ENCODE data around the gene SRGAP2B.
"Not testable (repeated sequence)": the region's sequence is repeated elsewhere in the genome, so short reads cannot be mapped to it uniquely, and the experiment has no call there.

The SRGAP2B gene

DNA sequence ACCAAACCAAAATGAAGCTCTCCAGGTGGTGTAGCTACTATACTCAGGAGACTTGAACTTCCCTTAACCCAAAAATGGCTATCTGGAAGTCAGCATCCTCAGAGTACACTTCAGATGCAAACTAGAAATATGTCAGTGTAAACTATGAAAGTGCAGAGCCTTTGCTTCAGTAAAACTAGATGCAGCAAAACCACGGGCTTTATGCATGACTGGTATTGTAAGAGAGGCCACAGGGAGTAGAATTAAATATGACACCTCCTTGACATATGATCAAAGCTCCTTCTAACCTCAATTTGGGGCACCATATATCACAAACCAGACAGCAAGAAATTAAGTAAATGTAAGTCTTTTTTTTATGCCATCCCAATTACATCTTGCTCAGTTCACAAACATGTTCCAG, 47.6 kb downstream of the SRGAP2B start:
- not testable (repeated sequence) for DNase-seq (ENCODE audit: low read depth in 3 of 3, low spot score in 1 of 3)

DNA sequence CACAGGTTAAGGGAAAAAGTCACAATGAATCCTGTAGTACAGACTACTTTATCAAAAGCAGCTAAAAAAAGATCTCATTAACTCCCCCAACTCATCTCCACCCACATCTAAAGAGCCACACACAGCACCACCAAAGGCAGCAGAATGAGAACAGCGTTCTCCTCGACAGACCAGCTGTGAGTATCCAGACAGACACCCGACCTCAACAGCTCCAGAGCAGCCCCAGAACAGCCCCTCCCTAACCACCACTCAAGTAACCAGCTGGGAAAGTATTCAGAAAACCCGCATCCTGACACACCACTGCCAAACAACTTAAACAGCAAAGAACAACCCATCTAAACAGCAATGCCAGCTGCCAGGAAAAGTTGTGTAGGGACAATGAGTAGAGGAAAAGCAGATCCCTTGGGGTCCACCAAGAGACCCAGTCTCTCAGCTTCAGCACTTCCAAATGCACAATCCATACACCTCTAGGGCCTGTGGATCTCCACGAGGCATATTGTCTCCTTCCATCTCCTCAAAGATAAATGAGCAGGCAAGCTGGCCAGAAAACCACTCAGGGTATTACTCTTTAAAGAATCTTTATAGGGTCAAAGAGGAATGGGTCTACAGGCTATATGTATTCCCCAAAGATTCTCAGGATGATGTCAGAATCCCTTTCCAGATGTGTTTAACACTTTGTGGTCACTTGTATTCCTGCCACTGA, 49.4 kb downstream of the SRGAP2B start:
- not testable (repeated sequence) for DNase-seq (ENCODE audit: low read depth in 3 of 3, low spot score in 1 of 3)

DNA sequence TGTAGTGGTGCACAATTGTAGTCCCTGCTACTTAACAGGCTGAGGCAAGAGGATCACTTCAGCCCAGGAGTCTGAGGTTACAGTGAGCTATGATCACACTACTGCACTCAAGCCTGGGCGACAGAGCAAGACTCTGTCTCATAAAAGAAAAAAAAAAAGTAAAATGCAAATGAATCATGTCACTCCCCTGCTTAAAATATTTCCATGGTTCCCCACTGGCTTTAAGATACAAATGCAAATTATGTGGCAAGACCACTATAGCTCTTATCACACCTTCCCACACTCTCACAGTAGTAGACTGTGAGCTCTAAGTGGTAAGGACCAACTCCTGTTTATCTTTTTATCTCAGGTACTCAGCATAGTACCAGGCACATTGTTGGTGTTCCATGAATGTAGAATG, 53.6 kb downstream of the SRGAP2B start:
- DNase-seq (ENCODE audit: low read depth in 3 of 3, low spot score in 1 of 3) = not testable (repeated sequence)

DNA sequence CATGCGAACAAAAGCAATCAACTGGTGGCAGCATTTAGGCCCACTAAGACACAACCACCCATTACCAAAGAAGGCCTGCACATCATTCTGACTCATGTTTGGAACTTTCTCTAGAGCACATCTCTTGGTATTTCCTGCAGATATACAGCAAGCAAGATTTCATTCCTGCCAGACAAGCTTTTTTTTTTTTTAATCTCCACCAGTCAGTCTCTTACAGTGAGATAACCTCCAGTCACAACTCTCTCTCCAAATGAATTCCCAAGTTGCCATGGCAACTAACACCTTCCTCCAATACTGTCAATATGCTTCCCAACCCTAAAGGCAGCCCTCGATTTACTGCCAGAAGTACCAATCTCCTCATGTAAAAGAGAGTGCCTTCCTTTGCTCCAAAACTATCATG, 59.1 kb downstream of the SRGAP2B start:
- not testable (repeated sequence) for DNase-seq (ENCODE audit: low read depth in 3 of 3, low spot score in 1 of 3)

DNA sequence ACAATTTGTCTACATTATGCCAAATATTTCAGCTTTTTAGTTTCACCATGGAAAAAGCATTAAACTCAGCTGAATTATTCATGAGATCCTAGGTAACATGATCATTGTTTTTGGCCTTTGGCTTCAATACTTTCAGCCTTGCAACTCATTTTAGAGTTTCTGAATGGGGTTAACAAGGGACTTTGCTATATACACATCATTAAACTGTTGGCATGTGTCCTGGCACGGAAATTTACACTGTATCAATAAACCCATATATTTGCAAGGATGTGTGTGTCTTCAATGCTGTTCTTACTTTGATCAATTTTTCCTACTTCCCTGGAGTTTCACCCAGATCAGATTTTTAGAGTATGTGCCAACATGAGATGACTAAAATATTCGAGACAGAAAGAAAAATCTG, 61.6 kb downstream of the SRGAP2B start:
- not testable (repeated sequence) for DNase-seq (ENCODE audit: low read depth in 3 of 3, low spot score in 1 of 3)

DNA sequence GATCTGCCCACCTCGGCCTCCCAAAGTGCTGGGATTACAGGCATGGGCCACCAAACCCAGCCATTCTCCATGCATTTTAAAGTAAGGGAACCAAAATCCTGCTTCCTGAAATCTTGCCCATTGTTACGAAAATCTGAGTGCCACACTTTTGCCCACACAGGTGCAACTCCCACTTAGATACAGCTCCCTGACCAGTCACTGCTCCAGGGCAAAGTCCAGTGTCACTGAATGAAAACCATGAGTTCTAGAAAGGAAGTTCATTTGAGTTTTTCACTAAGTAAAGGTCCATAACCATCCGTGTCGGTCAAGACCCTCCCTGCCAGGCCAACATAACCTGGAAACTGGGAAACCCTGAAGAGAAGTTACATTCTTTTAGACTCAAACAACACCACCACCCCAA, 67.9 kb downstream of the SRGAP2B start:
- DNase-seq (ENCODE audit: low read depth in 3 of 3, low spot score in 1 of 3) = not testable (repeated sequence)

DNA sequence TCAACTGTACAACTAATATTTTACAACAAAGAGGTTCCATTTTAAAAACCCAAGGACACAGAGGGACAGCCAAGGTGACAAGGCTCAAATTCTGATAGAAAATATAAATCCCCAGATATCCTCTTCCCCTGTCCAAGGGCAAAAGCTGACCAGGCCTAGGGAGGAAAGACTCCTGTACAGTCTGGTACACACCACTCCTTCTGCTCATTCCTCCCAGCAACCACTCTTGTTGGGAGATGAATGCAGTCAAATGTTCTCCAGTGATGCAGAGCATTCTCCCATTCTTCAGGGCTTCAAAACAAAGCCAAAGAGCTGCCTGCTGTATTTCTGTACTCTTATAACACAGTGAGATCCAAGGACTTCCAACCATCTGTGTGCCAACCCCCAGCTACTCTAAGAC, 69.8 kb downstream of the SRGAP2B start:
- DNase-seq (ENCODE audit: low read depth in 3 of 3, low spot score in 1 of 3) = not testable (repeated sequence)

DNA sequence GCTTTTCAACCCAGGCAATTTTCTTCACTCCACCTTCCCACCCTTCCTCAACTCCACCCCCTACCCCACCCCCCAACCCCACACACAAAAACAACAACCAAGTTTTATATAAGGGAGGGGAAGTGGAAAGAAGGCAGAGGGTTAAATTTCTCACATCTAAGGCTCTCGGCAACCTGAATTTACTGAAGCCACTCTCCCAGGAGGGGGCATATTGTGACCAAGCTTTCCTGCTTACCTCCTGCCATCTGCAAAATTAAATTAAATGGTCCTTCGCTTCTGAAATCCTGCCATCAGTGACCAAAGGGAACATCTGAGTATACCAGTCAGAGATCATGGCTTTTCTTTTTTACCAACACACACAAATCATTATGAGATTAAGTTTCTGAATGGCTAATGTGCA, 72.9 kb downstream of the SRGAP2B start:
- not testable (repeated sequence) for DNase-seq (ENCODE audit: low read depth in 3 of 3, low spot score in 1 of 3)

DNA sequence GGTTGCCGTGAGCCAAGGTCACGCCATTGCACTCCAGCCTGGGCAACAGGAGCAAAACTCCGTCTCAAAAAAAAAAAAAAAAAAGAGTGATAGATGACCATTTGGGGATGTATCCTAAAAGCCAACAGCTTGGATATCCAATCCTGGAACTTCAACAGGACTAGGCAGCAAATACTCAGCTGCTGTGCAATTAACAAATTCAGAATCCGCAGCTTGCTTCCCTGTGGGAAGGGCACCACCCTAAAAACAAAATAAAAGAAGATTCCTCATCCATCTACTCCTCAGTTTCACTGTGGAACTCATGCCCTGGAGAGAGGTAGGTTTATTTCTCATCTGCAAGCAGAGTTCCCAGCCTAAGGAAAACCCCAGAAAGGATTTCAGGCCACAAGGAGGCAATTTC, 73.4 kb downstream of the SRGAP2B start:
- not testable (repeated sequence) for DNase-seq (ENCODE audit: low read depth in 3 of 3, low spot score in 1 of 3)

DNA sequence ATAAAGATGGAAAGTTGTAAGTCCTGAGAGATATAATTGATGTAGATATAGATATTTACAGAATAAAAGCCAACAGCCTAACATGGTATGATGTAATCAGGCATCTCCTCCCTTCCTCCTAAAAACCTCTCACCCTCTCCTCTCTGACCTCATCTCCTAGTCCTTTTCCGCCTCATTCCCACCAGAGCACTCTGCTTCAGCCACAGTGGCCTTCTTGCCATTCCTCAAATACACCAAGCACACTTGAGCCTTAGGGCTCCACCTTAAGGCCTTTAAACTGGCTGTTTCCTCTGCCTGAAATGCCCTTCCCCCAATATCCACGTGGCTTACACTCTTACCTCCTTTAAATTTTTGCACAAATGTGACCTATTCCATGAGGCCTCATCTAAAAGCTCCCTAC, 75.4 kb downstream of the SRGAP2B start:
- DNase-seq (ENCODE audit: low read depth in 3 of 3, low spot score in 1 of 3) = not testable (repeated sequence)

DNA sequence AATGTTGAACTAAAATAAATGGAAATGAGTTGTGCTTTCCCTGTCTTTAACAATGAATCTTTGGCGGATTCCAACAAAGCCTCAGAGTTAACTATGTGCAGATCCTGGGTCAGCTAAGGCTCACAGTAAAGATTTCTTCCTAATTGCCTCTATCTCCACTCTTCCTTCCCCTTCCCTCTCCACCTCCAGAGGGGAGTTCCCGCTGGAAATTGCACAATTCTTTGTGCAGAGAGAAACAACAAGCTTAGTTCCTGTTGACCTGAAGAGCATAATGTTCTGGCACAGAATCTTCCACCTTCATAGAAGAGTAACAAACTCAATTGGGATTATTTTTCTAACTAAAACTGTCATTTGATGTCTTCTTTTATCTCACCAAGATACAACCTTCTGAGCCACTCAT, 77.4 kb downstream of the SRGAP2B start:
- DNase-seq (ENCODE audit: low read depth in 3 of 3, low spot score in 1 of 3) = not testable (repeated sequence)

DNA sequence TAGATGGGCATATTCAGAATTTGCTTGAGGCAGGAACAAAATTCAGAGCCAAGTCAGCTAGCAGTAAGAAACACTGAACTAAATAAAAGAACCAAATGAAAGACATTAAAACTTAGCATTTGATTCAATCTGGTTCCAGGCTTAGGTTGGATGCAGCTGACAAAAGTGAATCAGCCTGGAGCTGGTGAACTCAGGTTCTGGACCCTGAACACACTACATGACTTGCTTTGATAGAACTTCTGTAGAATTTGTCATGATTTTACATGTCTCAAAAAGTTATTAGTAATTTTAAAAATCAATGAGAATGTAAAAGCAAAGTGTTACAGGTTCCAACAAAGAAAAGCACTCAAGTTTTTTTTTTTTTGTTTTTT, 78.7 kb downstream of the SRGAP2B start:
- DNase-seq (ENCODE audit: low read depth in 3 of 3, low spot score in 1 of 3) = not testable (repeated sequence)

DNA sequence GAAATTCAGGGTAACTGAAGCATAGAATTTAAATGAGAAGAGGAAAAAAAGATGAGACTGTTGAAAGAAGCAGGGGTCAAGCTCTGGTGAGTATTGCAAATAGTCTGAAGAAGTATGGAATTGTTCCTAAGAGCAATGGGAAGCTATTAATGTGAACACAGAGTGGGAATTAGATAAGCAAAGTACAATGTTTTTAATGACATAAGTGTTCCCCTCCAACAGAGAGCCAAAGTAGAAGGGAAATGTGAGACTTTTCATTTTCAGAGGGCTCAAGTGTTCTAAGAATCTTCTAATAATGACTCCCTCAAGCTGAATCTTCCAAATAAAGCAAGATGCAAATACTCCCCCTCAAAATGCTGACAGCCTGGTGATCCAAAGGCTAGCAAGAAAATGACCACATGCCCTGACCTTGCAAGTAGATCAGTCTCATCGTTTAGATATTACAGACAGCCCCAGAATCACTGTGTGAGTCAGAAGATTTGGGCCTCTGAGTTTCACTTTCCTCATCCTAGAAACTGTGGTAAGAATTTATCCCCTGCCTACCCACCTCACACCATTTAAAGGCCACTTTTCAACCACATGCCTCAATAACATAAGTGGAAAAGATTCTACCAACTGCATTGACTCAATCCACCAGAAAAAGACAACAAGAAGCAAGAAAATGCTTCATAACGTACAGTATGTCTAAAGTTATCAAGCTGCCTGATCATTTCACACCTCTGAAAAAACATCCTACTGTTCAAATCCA, 79.2 kb downstream of the SRGAP2B start:
- not testable (repeated sequence) for DNase-seq (ENCODE audit: low read depth in 3 of 3, low spot score in 1 of 3)

DNA sequence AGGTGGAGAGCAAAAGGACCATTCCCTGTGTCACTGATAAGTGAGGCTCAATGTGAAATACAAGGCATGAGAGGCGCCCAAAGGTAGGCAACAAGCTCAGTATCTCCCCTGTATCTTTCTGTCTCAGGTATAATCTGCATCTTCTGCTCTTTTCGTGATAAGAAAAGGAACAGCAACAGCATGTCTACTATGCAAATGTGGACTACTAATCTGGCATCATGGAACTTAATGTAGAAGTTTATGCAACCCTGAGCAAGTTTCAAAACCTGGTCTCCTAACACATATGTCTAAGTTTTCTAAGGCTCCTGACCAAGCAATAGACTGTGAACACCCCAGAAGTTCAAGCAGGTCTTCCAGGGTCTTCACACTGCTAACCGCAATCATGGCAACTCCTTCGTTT, 81.8 kb downstream of the SRGAP2B start:
- DNase-seq (ENCODE audit: low read depth in 3 of 3, low spot score in 1 of 3) = not testable (repeated sequence)

DNA sequence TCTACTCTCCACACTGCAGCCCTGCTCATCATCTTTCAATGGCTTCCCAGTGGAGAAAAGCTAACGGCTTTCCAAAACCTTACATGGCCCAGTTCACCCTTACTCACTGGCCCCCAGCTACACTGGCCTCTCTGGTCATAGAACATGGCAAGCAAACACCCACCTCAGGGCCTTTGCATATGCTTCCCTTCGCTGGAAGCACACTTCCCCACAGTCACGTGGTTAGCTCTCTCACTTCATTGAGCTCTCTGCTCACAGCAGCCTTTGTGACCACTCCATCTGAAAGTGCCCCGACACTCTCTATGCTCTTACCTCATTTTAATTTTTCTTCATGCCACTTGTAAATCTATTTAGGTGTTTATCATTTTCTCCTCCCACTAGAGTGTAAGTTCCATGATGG, 83.3 kb downstream of the SRGAP2B start:
- DNase-seq (ENCODE audit: low read depth in 3 of 3, low spot score in 1 of 3) = not testable (repeated sequence)

DNA sequence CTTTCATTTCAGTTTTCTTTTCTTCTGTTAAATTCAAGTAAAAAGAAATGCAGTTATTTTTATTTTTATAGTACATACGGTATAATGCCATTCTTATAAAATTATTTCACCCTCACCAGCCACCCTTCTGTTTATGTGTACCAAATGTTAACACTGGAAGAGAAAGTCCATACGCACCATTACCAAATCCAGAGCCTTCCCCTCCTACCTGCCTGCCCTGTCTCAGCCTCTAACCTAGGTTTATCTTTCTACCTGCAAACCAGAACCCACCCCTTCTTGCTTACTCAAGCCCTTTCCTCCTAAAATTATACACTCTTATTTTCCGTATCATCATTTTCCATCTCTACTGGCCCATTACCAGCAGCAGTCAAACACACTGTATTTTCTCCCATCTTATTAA, 84.5 kb downstream of the SRGAP2B start:
- DNase-seq (ENCODE audit: low read depth in 3 of 3, low spot score in 1 of 3) = not testable (repeated sequence)

DNA sequence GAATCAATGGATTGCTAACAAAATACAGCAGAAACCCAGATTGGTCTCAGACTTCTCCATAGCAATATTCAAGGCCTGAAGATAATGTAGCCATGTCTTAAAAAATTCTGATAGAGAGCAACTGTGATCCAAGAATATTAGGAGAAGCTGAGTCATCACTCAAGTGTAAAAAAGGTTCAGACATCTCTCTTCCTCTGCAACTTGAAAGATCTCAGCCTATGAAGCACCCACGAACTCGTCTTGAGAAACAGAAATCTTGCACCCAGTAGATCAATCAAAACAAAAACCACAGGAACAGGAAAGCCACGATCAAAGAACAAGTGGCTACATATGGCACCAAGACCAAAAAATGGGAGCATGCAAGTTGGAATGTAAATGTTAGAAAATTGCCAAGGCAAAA, 85.2 kb downstream of the SRGAP2B start:
- not testable (repeated sequence) for DNase-seq (ENCODE audit: low read depth in 3 of 3, low spot score in 1 of 3)

DNA sequence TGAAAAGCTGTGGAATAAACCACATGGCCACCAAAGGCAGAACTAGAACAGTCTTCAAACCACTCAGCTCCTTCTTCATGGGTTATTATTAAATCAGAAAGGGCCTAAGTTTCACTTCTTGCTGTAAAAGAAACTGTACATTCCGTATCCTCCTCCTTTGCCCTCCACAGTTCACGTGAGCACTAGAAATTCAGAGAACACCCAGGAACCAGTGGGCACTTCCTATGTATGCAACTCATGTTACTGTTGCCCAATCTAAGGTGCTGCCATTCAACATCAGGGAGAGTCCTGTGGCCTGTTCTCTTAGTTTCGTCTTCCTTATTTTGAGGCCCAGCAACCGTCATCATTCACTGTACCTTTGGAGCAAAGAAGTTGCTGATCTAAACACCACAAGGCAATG, 86.7 kb downstream of the SRGAP2B start:
- DNase-seq (ENCODE audit: low read depth in 3 of 3, low spot score in 1 of 3) = not testable (repeated sequence)

DNA sequence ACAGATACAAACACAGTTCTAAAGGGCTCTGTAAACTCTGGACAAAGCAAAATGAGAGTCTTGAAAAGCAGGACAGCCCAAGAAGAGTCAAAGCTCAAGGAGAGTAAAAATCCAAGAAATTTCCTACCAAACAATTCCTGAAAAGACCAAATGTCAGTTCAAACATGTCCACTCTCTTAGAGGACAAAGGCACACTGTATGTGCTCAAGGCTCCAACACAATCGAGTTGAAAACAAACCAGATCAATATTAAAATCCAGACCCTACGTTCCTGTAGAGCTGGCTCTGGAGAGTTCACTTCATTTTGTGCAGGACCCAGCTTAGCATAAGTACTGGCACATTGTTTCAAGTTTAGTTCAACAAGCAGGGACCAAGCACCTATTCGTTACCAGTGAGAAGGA, 90.0 kb downstream of the SRGAP2B start:
- not testable (repeated sequence) for DNase-seq (ENCODE audit: low read depth in 3 of 3, low spot score in 1 of 3)

DNA sequence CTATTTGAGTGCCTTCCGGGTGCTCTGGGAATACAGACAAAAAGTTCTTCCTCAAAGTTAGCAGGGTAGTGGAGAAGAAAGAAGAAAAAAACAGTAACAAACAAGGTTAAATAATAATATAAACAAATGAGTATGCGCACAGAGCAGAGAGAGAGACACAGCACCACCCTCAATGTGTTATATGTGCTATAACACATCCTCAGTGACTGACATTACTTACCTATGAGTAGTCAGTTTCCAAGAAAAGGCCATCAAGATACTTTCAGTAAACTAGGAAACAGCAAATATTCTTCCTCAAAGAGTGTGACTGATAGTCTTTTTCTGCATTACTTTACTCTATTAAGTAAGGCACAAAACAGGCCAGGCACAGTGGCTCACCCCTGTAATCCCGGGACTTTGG, 93.7 kb downstream of the SRGAP2B start:
- not testable (repeated sequence) for DNase-seq (ENCODE audit: low read depth in 3 of 3, low spot score in 1 of 3)

DNA sequence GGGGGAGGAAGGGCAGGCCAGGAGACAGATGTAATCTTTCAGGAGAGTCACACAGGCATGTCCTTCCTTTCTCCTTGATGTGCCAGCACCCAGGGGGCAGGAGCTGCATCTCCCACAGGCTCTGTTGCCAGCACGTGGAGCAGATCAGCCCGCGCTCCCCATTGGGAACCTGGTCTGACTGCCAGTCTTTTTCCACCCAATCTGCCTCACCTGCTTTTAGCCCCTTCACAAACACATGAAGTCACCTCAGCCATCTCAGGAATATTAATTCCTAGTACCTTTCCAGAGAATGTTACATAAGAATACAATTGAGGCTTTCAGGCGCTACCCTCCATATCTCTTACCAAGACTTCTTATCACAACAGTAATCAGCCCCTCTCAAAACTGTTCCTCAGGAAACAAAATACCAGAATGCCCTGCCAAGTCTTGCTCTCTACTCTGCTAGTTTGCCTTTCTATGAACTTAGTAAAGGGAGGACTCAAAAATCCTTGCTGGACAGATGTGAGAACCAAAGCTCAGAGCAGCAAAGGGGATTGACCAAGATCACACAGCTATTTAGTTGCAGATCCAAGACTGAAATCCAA, 94.3 kb downstream of the SRGAP2B start:
- not testable (repeated sequence) for DNase-seq (ENCODE audit: low read depth in 3 of 3, low spot score in 1 of 3)

DNA sequence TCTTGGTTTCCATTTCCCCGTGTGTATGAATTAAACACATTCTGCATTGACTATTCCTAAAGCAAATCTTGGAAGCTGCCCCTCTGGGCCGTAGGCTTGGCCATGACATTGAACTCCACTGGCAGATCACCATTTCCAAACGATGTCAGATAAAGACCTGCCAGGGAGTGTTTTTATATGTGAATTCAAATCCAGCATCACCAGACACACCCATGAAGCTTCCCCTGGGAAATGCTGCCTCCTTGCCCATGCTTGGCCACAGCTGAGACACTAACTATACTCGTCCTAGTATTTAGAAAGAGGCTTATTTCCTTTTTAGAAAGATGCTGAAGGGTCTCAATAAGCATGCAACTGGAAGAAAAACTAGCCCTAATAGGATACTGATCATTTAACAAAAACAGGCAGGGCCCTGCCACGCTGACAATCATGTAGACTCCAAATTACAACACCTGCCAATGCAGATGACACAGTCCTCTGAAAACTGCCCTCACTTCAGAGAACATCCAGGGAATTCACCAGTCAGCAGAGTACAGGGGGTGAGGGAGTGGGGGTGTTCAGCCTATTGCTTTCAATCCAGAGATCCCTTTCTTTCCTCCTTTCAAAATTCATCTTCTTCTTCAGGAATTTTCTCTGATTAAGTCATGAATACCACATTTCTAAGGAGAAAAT, 94.9 kb downstream of the SRGAP2B start:
- DNase-seq (ENCODE audit: low read depth in 3 of 3, low spot score in 1 of 3) = not testable (repeated sequence)

Data from stimulated activated CD4-positive, alpha-beta T cell treated with anti-CD3 and anti-CD28 coated beads, TNF-alpha, amount 100 ng/mL, for 1 hour (primary cell).